Dedifferentiated amniotic fluid mesenchymal stem cell (primary cell): ENCODE data around the gene DOCK9.

Experiments
- DNase-seq: peaks from one replicate; pipeline ENCODE4 v3.0.0-alpha.2; 2016; ENCODE audit errors: extremely low spot score

DOCK9 gene

GRCh38 chr13:98797456-98797855 lies 180.4 kb downstream of the DOCK9 start:
- DNase-seq: no peak

DNA sequence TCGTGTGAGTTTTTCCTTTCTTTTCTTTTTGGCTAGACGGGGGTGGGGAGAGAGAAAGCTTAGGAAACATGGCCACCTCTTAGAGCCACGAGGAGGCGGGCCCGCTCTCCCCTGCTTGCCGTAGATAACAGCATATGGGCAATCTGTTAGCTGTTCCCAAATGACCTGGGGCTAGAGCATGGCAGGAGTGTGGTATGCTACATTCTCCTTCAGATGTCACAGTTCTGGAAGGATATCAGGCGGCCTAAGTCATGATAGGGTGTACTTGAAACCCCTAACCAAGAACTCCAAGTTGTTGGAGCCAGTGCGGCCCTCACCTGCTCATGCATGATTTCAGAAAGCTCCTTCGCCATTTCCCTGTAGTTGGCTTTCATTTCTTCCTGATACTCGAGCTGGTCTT lies 181.1 kb downstream of the DOCK9 start:
- DNase-seq: no peak

- no peak for DNase-seq
These were observed 181.7 kb downstream of the DOCK9 start for GRCh38 chr13:98796191-98796590.

DNA sequence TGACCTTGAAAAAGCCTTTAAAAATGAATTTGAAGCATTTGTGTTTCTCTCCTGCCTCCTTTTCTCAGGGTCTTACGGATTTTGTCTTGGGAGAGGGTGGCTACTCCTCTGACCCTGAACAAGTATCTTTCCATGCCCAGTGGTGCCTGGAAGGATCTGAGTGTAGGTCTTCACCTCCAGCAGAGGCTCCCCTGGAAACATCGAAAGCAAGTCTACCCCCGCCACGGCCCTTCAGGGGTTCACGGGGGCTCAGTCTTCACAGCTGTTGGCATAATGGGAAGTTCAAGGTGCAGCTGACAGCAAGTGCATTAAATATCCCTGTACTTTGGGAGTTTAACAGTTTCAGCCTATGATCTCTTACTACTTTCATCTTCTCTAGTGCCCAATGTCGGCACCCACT lies 182.6 kb downstream of the DOCK9 start:
- DNase-seq: no peak

GRCh38 chr13:98794498-98794897 lies 183.4 kb downstream of the DOCK9 start:
- no peak for DNase-seq

DNA sequence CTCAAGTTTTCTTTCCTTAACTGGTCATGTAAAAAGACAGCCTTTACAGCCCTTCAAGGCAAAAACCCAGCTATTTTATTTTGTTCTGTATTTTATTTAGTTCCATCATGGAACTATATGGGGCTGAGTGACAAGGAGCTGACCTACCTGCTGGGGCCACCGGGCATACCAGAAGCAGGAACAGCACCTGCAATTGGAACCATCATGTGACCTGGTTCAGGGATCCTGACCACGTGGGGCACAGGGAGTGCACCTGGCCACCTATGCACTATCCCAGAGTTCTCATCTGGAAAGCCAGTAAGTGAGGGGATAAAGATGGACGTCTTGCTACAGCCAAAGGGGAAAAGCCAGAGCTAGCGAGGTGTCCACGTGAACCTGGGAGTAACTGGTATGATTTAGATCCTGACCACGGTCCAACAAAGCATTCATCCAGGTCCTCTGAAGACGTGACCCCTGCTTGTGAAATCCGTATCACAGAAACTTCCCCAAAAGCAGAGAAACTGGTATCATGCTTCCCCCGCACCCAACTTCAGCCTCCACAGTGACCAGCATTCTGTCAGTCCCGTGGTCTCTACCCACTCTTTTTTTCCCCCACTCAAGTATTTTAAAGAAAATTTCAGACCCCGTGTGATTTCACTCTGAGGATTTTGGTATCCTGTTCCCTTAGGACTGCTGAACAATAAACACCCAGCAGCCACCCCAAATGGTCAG lies 184.9 kb downstream of the DOCK9 start:
- DNase-seq: no peak

- no peak for DNase-seq
These were observed 185.5 kb downstream of the DOCK9 start for GRCh38 chr13:98792321-98792720.

- no peak for DNase-seq
These were observed 186.3 kb downstream of the DOCK9 start for GRCh38 chr13:98791611-98792010.

GRCh38 chr13:98787996-98788395 lies 189.9 kb downstream of the DOCK9 start:
- no peak for DNase-seq

DNA sequence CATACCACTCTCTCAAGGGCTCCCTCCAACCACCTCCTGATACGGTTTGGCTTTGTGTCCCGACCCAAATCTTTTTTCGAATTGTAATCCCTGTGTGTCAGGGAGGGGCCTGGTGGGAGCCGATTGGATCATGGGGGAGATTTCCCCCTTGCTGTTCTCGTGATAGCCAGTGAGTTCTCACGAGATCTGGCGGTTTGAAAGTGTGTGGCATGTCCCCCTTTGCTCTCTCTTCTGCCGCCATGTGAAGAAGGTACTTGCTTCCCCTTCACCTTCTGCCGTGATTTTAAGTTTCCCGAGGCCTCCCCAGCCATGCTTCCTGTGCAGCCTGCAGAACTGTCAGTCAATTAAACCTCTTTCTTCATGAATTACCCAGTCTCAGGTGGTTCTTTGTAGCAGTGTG lies 190.7 kb downstream of the DOCK9 start:
- no peak for DNase-seq

DNA sequence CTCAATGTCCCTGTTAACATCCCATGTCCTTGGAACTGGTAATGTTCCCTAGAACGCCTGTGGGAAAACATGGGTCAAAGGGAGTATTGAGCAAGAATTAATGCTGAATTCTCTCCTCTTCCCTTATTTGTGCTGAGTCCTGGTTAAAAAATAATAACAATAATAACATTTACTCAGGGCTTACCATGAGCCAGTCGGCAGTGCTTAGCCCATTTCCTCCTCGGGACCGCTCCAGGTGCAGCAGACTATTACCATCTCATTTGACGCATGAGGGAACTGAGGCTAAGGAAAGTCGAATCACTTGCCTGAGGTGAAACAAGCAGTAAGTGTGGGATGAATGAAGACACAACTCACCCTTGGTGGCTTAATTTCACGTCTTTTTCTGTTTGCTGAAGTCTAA lies 191.8 kb downstream of the DOCK9 start:
- DNase-seq: no peak

- no peak for DNase-seq
These were observed 192.5 kb downstream of the DOCK9 start for GRCh38 chr13:98785405-98785804.

GRCh38 chr13:98784666-98785065 lies 193.2 kb downstream of the DOCK9 start:
- no peak for DNase-seq

DNA sequence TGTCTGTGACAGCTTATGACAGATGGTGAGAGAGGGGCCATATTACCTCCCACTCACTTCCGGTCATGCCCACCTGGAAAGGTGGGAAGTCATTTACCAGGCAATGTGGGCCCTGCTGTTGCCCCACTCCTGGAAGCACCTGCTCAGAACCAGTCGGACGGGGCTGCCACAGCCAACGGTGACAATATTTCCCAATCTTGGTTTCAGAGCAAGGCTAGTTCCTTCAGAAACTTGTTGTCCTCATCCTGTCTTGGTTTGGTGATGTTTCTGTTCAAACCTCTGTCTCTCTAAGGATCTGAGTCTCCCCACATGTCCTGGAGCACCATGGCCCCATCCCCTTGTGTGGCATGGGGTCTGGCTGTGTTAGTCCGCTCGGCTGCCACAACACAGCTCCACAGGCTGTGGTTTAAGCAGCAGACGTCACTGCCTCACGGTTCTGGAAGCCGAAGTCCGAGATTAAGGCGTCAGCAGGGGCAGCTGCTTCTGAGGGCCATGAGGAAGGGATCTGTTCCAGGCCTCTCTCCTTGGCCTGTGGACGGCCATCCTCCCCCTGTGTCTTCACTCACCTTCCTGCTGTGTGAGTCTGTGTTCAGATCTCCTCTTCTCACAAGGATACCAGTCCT lies 193.9 kb downstream of the DOCK9 start:
- no peak for DNase-seq

- no peak for DNase-seq
These were observed 195.2 kb downstream of the DOCK9 start for GRCh38 chr13:98782654-98783053.

DNA sequence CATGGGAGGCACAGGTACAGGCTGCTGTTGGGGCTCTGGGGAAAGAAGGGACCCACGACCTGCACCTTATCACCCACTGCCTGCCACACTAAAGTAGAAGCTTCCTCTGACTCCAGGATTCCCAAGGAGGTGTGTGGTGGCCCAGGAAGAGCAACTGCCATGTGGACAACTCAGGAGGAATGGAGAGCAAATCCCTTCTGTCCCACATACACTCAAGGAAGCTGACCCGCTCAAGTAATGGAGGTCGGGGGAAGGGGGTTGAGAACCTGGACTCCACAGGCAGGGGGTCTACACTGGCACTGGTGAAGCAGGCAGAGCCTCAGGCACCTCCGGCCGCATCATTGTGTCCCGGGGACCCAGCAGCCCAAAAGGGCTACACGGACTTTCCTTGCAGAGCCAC lies 196.0 kb downstream of the DOCK9 start:
- DNase-seq: no peak

DNA sequence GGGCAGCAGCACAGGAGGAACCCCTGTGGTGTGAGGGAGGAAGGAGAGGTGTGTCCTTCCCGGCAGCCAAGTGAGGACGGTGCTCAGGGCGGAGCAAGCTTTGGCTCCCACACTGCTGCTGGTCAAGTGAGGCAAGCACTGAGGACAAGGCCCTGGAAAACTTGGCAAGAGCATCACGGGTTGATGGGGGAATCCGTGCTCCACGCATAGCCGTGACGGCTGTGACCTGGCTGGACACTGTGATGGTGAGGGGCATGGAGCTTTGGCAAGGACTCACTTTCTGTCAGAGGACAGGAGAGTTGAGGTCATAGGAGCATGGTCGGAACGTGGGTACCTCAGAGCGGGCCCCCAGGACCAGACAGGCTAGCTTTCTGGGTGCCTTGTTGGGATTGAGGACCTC lies 196.4 kb downstream of the DOCK9 start:
- no peak for DNase-seq

DNA sequence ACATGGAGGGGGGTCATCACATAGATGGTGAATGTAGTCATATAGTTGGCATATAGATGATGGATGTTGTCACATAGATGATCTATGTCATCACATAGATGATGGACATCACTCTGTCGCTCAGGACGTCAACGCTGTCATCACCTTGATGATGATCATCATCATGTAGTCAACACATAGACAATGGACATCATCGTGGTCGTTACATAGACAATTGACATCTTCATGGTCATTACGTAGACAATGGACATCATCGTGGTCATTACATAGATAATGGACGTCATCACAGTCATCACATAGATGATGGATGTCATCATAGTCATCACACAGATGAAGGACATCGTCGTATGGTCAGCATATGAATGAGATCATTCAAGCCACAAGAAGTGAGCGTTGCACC lies 196.8 kb downstream of the DOCK9 start:
- no peak for DNase-seq

- DNase-seq: no peak
These were observed 197.4 kb downstream of the DOCK9 start for GRCh38 chr13:98780451-98780850.

- no peak for DNase-seq
These were observed 198.2 kb downstream of the DOCK9 start for GRCh38 chr13:98779695-98780094.

- no peak for DNase-seq
These were observed 199.1 kb downstream of the DOCK9 start for GRCh38 chr13:98778749-98779148.

DNA sequence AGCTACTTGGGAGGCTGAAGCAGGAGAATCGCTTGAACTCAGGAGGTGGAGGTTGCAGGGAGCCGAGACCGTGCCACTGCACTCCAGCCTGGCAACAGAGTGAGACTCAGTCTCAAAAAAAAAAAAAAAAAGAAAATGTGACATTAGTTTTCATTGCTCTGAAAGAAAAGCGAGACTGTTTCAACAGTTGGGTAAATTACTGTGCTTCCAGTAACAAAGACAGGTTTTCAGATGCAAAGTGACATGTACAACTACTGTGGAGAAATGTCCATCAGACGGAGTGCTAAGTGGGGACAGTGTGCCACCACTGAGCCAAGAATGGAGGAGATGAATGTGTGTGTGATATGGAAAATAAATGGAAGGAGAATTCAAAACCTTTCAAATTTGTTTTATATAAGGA lies 201.2 kb downstream of the DOCK9 start:
- no peak for DNase-seq

- peak; percentile 21 for DNase-seq
These were observed 201.8 kb downstream of the DOCK9 start for GRCh38 chr13:98775844-98776598.
